MM.1S (cell line): Measurements from ENCODE around the gene GIMAP4.
"Not testable (repeated sequence)": the region's sequence is repeated elsewhere in the genome, so short reads cannot be mapped to it uniquely, and the experiment has no call there.

ENCODE experiments used
- DNase-seq: peaks from one replicate; pipeline ENCODE4 v3.0.0-alpha.2; 2015
- H2AFZ ChIP-seq: fragments of 300-600 bp; sonication (generic); 2 replicates; pipeline ENCODE4 v1.6.0; 2016; ENCODE audit warnings: antibody characterized with exemption, low read length
- H3F3A ChIP-seq: fragments of 300-600 bp; sonication (generic); 2 replicates; pipeline ENCODE4 v1.6.1; 2016; ENCODE audit warnings: mild to moderate bottlenecking, antibody characterized with exemption, low read length, moderate library complexity, mixed read lengths; ENCODE audit not compliant: insufficient read depth
- H3K27ac ChIP-seq: fragments of 300-600 bp; sonication (generic); 2 replicates; pipeline ENCODE4 v1.5.1; 2016; ENCODE audit warnings: mild to moderate bottlenecking, low read length
- H3K27me3 ChIP-seq: fragments of 300-600 bp; sonication (generic); replicated peaks from 2 replicates; pipeline ENCODE4 v1.6.0; 2016; ENCODE audit warnings: low read length; ENCODE audit not compliant: insufficient read depth
- H3K36me3 ChIP-seq: fragments of 300-600 bp; sonication (generic); replicated peaks from 2 replicates; pipeline ENCODE4 v1.6.1; 2016; ENCODE audit warnings: mild to moderate bottlenecking, low read length, mixed read lengths; ENCODE audit not compliant: insufficient read depth
- H3K4me1 ChIP-seq: fragments of 300-600 bp; sonication (generic); 2 replicates; pipeline ENCODE4 v1.6.1; 2016; ENCODE audit warnings: low read length, mixed read lengths
- H3K4me2 ChIP-seq: fragments of 300-600 bp; sonication (generic); 2 replicates; pipeline ENCODE4 v1.6.0; 2016; ENCODE audit warnings: low read depth, low read length
- H3K4me3 ChIP-seq: fragments of 300-600 bp; sonication (generic); 2 replicates; pipeline ENCODE4 v1.5.1; 2016; ENCODE audit warnings: low read length, mixed read lengths
- H3K79me2 ChIP-seq: fragments of 300-600 bp; sonication (generic); 2 replicates; pipeline ENCODE4 v1.6.1; 2016; ENCODE audit warnings: mixed run types, low read length, mixed read lengths
- H3K9ac ChIP-seq: fragments of 300-600 bp; sonication (generic); 2 replicates; pipeline ENCODE4 v1.6.1; 2016; ENCODE audit warnings: low read length, mixed read lengths
- H3K9me2 ChIP-seq: fragments of 300-600 bp; sonication (generic); replicated peaks from 2 replicates; pipeline ENCODE4 v1.6.1; 2016; ENCODE audit warnings: mild to moderate bottlenecking, low read length, mixed read lengths; ENCODE audit not compliant: insufficient read depth
- H3K9me3 ChIP-seq: fragments of 300-600 bp; sonication (generic); replicated peaks from 2 replicates; pipeline ENCODE4 v1.6.1; 2016; ENCODE audit warnings: mild to moderate bottlenecking, low read length, mixed read lengths; ENCODE audit not compliant: insufficient read depth
- H4K20me1 ChIP-seq: fragments of 300-600 bp; sonication (generic); 2 replicates; pipeline ENCODE4 v1.6.1; 2016; ENCODE audit warnings: mild to moderate bottlenecking, low read length, moderate library complexity, mixed read lengths; ENCODE audit not compliant: insufficient read depth
- EZH2 ChIP-seq: fragments of 300-600 bp; sonication (generic); optimal IDR thresholded peaks from 2 replicates; pipeline ENCODE3; 2017; ENCODE audit warnings: low read depth, mild to moderate bottlenecking, antibody characterized with exemption, low read length, mixed read lengths
- EZH2phosphoT487 ChIP-seq: fragments of 300-600 bp; sonication (generic); IDR thresholded peaks from 2 replicates; pipeline ENCODE4 v1.6.1; 2018; ENCODE audit warnings: antibody characterized with exemption, low read length
- TF ChIP-seq, protein P1 (sequence below): fragments of 300-600 bp; sonication (generic); IDR thresholded peaks from 2 replicates; pipeline ENCODE4 v1.5.1; 2016; ENCODE audit warnings: antibody characterized with exemption, low read length, mixed read lengths

The GIMAP4 gene

DNA sequence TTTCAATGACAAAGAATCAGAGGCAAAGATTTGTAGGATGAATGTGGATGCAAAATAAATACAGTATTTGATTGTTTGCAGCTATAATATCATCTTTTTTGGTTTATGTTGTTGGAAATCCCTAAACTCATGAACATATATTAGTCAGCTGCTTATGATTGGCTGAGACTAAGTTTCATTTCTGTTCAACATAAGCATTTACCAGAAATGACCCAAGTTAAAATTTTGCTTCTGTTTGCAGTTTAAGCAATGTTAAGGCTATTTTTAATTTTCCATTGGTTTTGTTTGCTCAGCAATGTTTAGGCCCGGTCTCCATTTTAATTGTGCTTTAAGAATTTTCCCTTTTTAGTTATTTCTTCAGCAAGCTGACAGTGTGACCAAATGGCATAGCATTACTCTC is 43.0 kb downstream of the GIMAP4 start:
- H3K4me3 ChIP-seq: no peak overlapping the region
- TF ChIP-seq EZH2 (no peak), EZH2phosphoT487 (no peak)
- TF ChIP-seq, protein P1, sequence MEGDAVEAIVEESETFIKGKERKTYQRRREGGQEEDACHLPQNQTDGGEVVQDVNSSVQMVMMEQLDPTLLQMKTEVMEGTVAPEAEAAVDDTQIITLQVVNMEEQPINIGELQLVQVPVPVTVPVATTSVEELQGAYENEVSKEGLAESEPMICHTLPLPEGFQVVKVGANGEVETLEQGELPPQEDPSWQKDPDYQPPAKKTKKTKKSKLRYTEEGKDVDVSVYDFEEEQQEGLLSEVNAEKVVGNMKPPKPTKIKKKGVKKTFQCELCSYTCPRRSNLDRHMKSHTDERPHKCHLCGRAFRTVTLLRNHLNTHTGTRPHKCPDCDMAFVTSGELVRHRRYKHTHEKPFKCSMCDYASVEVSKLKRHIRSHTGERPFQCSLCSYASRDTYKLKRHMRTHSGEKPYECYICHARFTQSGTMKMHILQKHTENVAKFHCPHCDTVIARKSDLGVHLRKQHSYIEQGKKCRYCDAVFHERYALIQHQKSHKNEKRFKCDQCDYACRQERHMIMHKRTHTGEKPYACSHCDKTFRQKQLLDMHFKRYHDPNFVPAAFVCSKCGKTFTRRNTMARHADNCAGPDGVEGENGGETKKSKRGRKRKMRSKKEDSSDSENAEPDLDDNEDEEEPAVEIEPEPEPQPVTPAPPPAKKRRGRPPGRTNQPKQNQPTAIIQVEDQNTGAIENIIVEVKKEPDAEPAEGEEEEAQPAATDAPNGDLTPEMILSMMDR: no peak

DNA sequence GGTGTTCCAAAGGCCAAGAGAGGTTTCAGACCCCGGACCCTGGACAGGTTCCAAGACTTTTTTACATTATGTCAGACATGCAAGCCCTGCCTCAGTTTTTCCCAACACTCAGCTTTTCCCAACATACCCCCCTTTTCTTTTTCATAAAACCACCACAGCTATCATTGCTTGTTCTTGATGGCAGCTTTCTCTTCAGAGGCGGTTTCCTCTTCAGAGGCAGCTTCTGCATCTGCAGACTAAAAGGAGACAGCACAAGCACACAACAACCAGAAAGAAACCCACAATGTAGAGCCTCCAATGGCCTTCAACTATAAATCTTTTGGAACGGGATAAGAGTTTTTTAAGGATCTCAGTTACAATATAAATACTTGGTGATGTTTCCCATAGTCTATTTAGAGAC is 45.7 kb downstream of the GIMAP4 start:
- Histone ChIP-seq H3K9ac (no peak overlapping the region), H3K4me1 (no peaks in the 10 kb centered on the region), H3K27ac (no peak overlapping the region), H3K36me3 (no peaks in the 10 kb centered on the region), H4K20me1 (no peaks in the 10 kb centered on the region), H2AFZ (no peak overlapping the region), H3K4me2 (no peak overlapping the region), H3F3A (no peaks in the 10 kb centered on the region), H3K4me3 (no peak overlapping the region), H3K27me3 (no peaks in the 10 kb centered on the region), H3K9me2 (no peaks in the 10 kb centered on the region), H3K79me2 (no peaks in the 10 kb centered on the region), H3K9me3 (no peaks in the 10 kb centered on the region)
- no peak for DNase-seq
- TF ChIP-seq EZH2 (no peak), EZH2phosphoT487 (no peak)
- TF ChIP-seq, protein P1: no peak

More for the DNA sequence above, 43.0 kb downstream of the GIMAP4 start:
- peak; percentile 39 for DNase-seq
- Histone ChIP-seq H2AFZ (no peak overlapping the region), H3K4me2 (no peak overlapping the region), H4K20me1 (no peaks in the 10 kb centered on the region), H3K36me3 (no peaks in the 10 kb centered on the region), H3K9me3 (no peaks in the 10 kb centered on the region), H3K79me2 (no peaks in the 10 kb centered on the region), H3K27me3 (no peaks in the 10 kb centered on the region), H3F3A (no peaks in the 10 kb centered on the region), H3K9ac (no peak overlapping the region), H3K9me2 (no peaks in the 10 kb centered on the region), H3K4me1 (no peaks in the 10 kb centered on the region), H3K27ac (no peak overlapping the region)

DNA sequence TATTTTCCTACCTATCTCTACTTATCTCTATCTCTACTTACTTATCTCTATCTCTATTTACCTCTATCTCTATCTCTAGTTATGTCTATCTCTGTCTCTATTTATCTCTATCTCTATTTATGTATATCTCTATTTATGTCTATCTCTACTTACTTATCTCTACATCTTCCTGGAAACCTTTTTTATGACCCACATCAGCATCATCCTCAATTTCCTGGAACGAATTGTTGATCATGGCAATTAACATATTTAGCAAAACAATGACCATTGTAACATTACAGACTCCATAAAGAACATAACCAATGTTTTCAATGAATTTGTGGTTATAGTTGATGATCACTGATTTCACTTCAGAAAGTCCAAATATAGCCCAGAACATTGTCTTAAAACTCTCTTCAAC is 46.7 kb downstream of the GIMAP4 start:
- H3K36me3 ChIP-seq: no peaks in the 10 kb centered on the region
- H3K9me2 ChIP-seq: no peaks in the 10 kb centered on the region
- DNase-seq: no peak
- H3K4me3 ChIP-seq: no peak overlapping the region
- no peak overlapping the region for H3K27ac ChIP-seq
- no peaks in the 10 kb centered on the region for H3F3A ChIP-seq
- TF ChIP-seq, protein P1: no peak
- TF ChIP-seq EZH2: no peak
- no peak for TF ChIP-seq EZH2phosphoT487
- no peaks in the 10 kb centered on the region for H3K27me3 ChIP-seq
- no peak overlapping the region for H2AFZ ChIP-seq
- H3K79me2 ChIP-seq: no peaks in the 10 kb centered on the region
- no peaks in the 10 kb centered on the region for H3K4me1 ChIP-seq
- H3K9me3 ChIP-seq: no peaks in the 10 kb centered on the region
- H4K20me1 ChIP-seq: no peaks in the 10 kb centered on the region
- no peak overlapping the region for H3K9ac ChIP-seq
- H3K4me2 ChIP-seq: no peak overlapping the region

DNA sequence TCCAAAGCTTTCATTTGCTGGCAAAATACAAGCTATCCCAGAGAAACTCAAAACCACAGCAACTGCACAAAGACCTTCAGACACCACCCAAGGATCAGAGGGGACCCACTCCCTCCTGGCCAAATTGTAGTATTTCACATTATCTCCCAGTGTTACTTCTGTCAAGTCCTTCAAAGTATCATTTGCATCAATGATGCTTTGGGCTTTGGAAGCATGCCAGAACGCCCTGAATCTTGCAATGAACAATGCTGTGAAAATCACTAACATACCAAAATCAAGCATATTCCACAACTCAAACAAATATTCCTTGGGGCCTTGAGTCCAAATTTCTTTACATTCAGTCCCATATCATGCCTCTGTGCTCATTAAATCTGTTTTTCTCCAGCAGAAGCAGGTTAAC is 47.2 kb downstream of the GIMAP4 start:
- not testable (repeated sequence) for H3K27ac ChIP-seq, H3K9me3 ChIP-seq, H3K4me3 ChIP-seq, H2AFZ ChIP-seq, H4K20me1 ChIP-seq, H3K9ac ChIP-seq, DNase-seq, H3K9me2 ChIP-seq, H3K27me3 ChIP-seq, H3K79me2 ChIP-seq, H3K4me2 ChIP-seq, H3K4me1 ChIP-seq, H3K36me3 ChIP-seq, H3F3A ChIP-seq

DNA sequence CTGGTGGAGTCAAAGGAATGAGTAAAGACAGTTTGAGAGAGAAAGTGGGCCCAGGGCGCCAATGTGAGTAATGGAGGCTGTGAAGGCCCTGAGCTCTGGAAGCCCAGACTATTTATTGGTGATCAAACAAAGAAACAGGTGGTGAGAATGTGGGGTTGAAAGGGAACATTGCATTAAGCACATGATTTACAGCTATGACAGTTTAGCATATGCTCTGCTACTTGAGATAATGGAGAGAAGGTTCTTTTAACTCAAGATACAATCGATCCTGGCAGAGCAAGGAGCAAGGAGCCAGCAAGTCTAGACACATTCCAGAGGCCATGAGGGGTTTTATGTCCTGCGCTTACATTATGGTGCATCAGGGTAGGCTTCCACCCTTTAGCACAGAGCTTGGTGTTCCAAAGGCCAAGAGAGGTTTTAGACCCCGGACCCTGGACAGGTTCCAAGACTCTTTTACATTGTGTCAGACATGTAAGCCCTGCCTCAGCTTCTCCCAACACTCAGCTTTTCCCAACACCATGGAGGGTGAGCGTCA is 48.1 kb downstream of the GIMAP4 start:
- not testable (repeated sequence) for H3K4me2 ChIP-seq, H3K9me3 ChIP-seq, DNase-seq, H3K27ac ChIP-seq, H3F3A ChIP-seq, H3K4me1 ChIP-seq, H2AFZ ChIP-seq, H3K4me3 ChIP-seq, H3K79me2 ChIP-seq, H3K9ac ChIP-seq, H3K36me3 ChIP-seq, H3K27me3 ChIP-seq, H3K9me2 ChIP-seq, H4K20me1 ChIP-seq
